NT2/D1 (cell line): ENCODE measurements around the gene EGLN3.
A peak's percentile ranks its signal among the peaks of the same experiment; 100 is the strongest.

Experiments used
- DNase-seq: peaks from one replicate; pipeline ENCODE4 v3.0.0-alpha.2; 2011; ENCODE audit warnings: low read depth, low spot score
- H3K27me3 ChIP-seq: 2 replicates; pipeline ENCODE4 v1.6.0; 2011; ENCODE audit warnings: mild to moderate bottlenecking; ENCODE audit not compliant: insufficient read length, insufficient read depth
- H3K36me3 ChIP-seq: 2 replicates; pipeline ENCODE4 v1.6.1; 2011; ENCODE audit warnings: mild to moderate bottlenecking, low read length, mixed read lengths; ENCODE audit not compliant: insufficient read depth, insufficient read length
- H3K4me1 ChIP-seq: 2 replicates; pipeline ENCODE4 v1.5.1; 2011; ENCODE audit not compliant: insufficient read depth, insufficient read length
- H3K4me3 ChIP-seq: 2 replicates; pipeline ENCODE4 v1.5.1; 2011; ENCODE audit warnings: low read depth; ENCODE audit not compliant: insufficient read length
- H3K9ac ChIP-seq: 2 replicates; pipeline ENCODE4 v1.6.0; 2011; ENCODE audit warnings: low read depth; ENCODE audit not compliant: insufficient read length
- H3K9me3 ChIP-seq: 2 replicates; pipeline ENCODE4 v1.5.1; 2011; ENCODE audit warnings: mild to moderate bottlenecking, low read length; ENCODE audit not compliant: insufficient read depth
- SUZ12 ChIP-seq: IDR thresholded peaks from 2 replicates; pipeline ENCODE4 v1.6.1; 2011; ENCODE audit not compliant: insufficient read length, insufficient read depth; ENCODE audit errors: extremely low read depth
- YY1 ChIP-seq: IDR thresholded peaks from 2 replicates; pipeline ENCODE4 v1.6.1; 2011; ENCODE audit not compliant: insufficient read length, insufficient read depth
- ZNF274 ChIP-seq: IDR thresholded peaks from 2 replicates; pipeline ENCODE4 v1.6.1; 2011; ENCODE audit warnings: mild to moderate bottlenecking, low read depth, low read length

EGLN3 gene

DNA sequence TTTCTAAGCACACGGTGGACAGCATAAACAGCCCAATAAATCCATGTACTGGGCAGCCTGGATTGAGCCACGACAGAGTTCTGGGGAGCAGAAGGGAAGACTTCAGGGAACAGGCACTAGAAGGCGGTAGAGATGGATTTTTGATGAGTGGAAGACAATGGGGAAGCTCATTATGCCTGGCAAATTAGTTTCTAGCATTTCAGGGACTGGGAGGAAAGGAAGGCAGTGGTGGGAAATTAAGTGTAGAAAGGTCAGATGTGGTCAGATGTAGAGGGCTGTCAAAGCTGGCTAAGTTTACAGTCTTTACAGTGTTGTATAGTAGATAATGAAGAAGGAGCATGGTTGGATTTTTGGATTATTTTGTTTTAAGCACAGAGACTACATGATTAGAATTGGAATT lies 9.2 kb downstream of the EGLN3 start:
- no peak for TF ChIP-seq SUZ12
- TF ChIP-seq ZNF274, result no peak
- TF ChIP-seq YY1, result no peak
- H3K4me1 ChIP-seq, result no peaks in the 10 kb centered on the region
- H3K36me3 ChIP-seq, result peaks cover 3% of the 10 kb centered on the region
- H3K27me3 ChIP-seq, result no peaks in the 10 kb centered on the region
- DNase-seq, result no peak
- H3K9ac ChIP-seq, result no peak overlapping the region
- no peaks in the 10 kb centered on the region for H3K9me3 ChIP-seq
- H3K4me3 ChIP-seq, result no peak overlapping the region

DNA sequence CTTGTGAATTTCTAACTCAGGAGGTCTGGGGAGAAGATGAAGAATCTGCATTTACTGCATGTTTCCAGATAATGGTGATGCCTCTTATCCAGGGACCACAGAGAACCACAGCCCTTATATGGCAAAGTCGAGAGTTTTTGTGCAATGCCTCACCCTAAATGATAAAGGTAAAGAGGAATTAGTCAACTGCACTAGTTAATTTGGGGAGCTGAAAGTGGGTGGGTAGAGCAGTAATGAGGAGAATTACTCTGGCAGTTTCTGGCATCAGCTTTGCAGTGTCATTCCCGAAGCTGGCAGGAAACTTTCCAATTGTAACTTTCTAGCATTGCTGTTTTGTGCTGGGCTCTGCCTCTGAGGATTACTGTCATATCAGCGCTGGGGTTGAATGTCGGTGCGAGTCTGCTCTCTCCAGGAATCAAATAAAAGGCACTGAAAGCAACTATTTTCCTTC lies 10.3 kb downstream of the EGLN3 start:
- peaks cover 3% of the 10 kb centered on the region for H3K4me1 ChIP-seq
- peaks cover 2% of the 10 kb centered on the region for H3K36me3 ChIP-seq
- H3K9me3 ChIP-seq, result no peaks in the 10 kb centered on the region
- H3K9ac ChIP-seq, result no peak overlapping the region
- no peaks in the 10 kb centered on the region for H3K27me3 ChIP-seq
- TF ChIP-seq SUZ12 (no peak), ZNF274 (no peak)
- H3K4me3 ChIP-seq, result no peak overlapping the region
- DNase-seq, result no peak

- H3K9ac ChIP-seq, result peak overlapping the region; percentile 63
- no peaks in the 10 kb centered on the region for H3K27me3 ChIP-seq
- DNase-seq, result peak; percentile 63
- TF ChIP-seq YY1 (no peak), ZNF274 (no peak), SUZ12 (no peak)
- H3K4me3 ChIP-seq, result peak overlapping the region; percentile 15
- H3K4me1 ChIP-seq, result peaks cover 3% of the 10 kb centered on the region
- H3K9me3 ChIP-seq, result no peaks in the 10 kb centered on the region
- H3K36me3 ChIP-seq, result no peaks in the 10 kb centered on the region
Observed at GRCh38 chr14:33938131-33938949, 12.5 kb downstream of the EGLN3 start.

DNA sequence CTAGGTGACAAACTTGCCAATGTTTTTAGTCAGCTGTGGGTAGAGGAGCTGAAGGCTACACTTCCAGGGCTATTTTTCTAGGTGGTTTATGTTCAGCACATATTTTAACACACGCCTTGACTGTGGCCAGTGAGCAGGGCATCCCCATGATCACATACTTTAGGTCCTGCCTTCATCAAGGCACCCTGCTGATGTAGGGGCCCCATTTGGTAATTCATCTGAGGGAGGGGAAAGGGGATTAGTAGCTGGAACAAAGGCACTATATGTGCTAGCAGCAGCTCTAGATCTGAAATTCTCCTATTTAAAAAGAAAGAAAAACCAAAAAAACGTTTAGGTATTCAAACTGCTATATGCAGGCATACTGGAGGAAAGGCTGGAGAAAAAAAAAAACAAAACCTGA lies 14.5 kb downstream of the EGLN3 start:
- TF ChIP-seq ZNF274 (no peak), YY1 (no peak), SUZ12 (no peak)
- Histone ChIP-seq H3K4me1 (peaks cover 6% of the 10 kb centered on the region), H3K27me3 (no peaks in the 10 kb centered on the region), H3K9me3 (no peaks in the 10 kb centered on the region), H3K36me3 (no peaks in the 10 kb centered on the region), H3K4me3 (no peak overlapping the region), H3K9ac (no peak overlapping the region)
- no peak for DNase-seq

GRCh38 chr14:33934938-33935337 lies 15.9 kb downstream of the EGLN3 start:
- H3K4me3 ChIP-seq, result no peak overlapping the region
- H3K9ac ChIP-seq, result no peak overlapping the region
- no peak for DNase-seq
- no peaks in the 10 kb centered on the region for H3K36me3 ChIP-seq
- H3K4me1 ChIP-seq, result peaks cover 6% of the 10 kb centered on the region
- no peaks in the 10 kb centered on the region for H3K27me3 ChIP-seq
- no peaks in the 10 kb centered on the region for H3K9me3 ChIP-seq
- TF ChIP-seq ZNF274 (no peak), YY1 (no peak), SUZ12 (no peak)

- TF ChIP-seq YY1 (no peak), SUZ12 (no peak), ZNF274 (no peak)
- H3K27me3 ChIP-seq, result no peaks in the 10 kb centered on the region
- peaks cover 1% of the 10 kb centered on the region for H3K36me3 ChIP-seq
- no peaks in the 10 kb centered on the region for H3K9me3 ChIP-seq
- H3K4me1 ChIP-seq, result peaks cover 6% of the 10 kb centered on the region
- DNase-seq, result no peak
- H3K4me3 ChIP-seq, result no peak overlapping the region
- H3K9ac ChIP-seq, result no peak overlapping the region
Observed at GRCh38 chr14:33934043-33934750, 16.7 kb downstream of the EGLN3 start.

DNA sequence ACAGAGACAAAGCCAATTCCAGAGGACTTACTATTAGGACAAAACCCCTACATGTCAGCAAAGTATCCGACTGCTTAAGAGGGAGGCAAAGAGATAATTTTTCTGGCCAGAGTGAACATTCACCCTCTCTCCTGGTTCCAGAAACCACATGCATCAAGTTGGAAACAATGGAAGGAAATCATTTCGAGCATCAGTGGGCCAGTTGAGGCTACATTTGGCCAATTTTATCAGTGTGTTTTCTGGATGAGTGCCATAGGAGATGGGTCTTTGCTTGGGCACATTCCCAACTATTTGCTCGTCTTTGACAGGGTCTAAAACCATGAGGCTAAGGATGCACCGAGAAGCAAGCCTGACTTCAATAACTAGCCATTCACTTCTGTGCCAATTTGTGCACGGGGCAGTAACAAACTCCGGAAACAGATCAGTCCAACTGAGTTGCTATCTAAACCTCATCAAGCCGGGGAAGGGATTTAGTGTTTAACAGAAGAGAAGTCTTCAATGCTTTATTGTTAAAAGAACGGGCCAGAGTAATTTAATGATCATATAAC lies 17.4 kb downstream of the EGLN3 start:
- H3K4me1 ChIP-seq, result peaks cover 6% of the 10 kb centered on the region

More for the DNA sequence above, 17.4 kb downstream of the EGLN3 start:
- Histone ChIP-seq H3K36me3 (peaks cover 6% of the 10 kb centered on the region), H3K4me3 (no peak overlapping the region), H3K9ac (no peak overlapping the region), H3K9me3 (no peaks in the 10 kb centered on the region), H3K27me3 (no peaks in the 10 kb centered on the region)
- DNase-seq, result no peak
- no peak for TF ChIP-seq YY1
- TF ChIP-seq ZNF274, result no peak
- no peak for TF ChIP-seq SUZ12
